Kidney glomerular epithelial cell (primary cell): ENCODE measurements around the gene ATP6V1F.

ENCODE experiments used
- DNase-seq: peaks from one replicate; lab custom pipeline; 2025; lab: John Stamatoyannopoulos, UW

The ATP6V1F gene

GRCh38 chr7:128884561-128885369 is 22.1 kb downstream of the ATP6V1F start:
- no peak for DNase-seq

- no peak for DNase-seq
Measured at GRCh38 chr7:128885370-128886187, 22.9 kb downstream of the ATP6V1F start.

GRCh38 chr7:128886391-128887168 is 23.9 kb downstream of the ATP6V1F start:
- no peak for DNase-seq

GRCh38 chr7:128887169-128888038 is 24.7 kb downstream of the ATP6V1F start:
- DNase-seq = no peak

- no peak for DNase-seq
Measured at GRCh38 chr7:128888039-128888755, 25.5 kb downstream of the ATP6V1F start.

- DNase-seq = no peak
Measured at GRCh38 chr7:128888756-128889095, 26.1 kb downstream of the ATP6V1F start.

GRCh38 chr7:128889121-128889520 is 26.5 kb downstream of the ATP6V1F start:
- DNase-seq = no peak

GRCh38 chr7:128890306-128891109 is 27.9 kb downstream of the ATP6V1F start:
- DNase-seq = no peak

- DNase-seq = no peak
Measured at GRCh38 chr7:128891110-128891941, 28.7 kb downstream of the ATP6V1F start.

- no peak for DNase-seq
Measured at GRCh38 chr7:128891942-128892269, 29.2 kb downstream of the ATP6V1F start.

- no peak for DNase-seq
Measured at GRCh38 chr7:128892521-128893250, 30.0 kb downstream of the ATP6V1F start.

- no peak for DNase-seq
Measured at GRCh38 chr7:128893251-128894100, 30.8 kb downstream of the ATP6V1F start.

GRCh38 chr7:128894101-128894440 is 31.4 kb downstream of the ATP6V1F start:
- no peak for DNase-seq

- no peak for DNase-seq
Measured at GRCh38 chr7:128895320-128895719, 32.7 kb downstream of the ATP6V1F start.

- DNase-seq = no peak
Measured at GRCh38 chr7:128899392-128899791, 36.7 kb downstream of the ATP6V1F start.

- no peak for DNase-seq
Measured at GRCh38 chr7:128900237-128900636, 37.6 kb downstream of the ATP6V1F start.

GRCh38 chr7:128902761-128903585 is 40.3 kb downstream of the ATP6V1F start:
- DNase-seq = no peak
